Mesendoderm (in vitro differentiated cells): ENCODE results near the gene HGFAC.

Experiments
- DNase-seq: peaks from one replicate; pipeline ENCODE4 v3.0.0; 2013
- H2AK5ac ChIP-seq: 2 replicates; pipeline ENCODE4 v1.6.1; 2013; ENCODE audit warnings: low read length, inconsistent platforms
- H2BK120ac ChIP-seq: 2 replicates; pipeline ENCODE4 v1.6.1; 2013; ENCODE audit warnings: low read depth, mild to moderate bottlenecking, low read length, moderate library complexity, mixed read lengths
- H2BK15ac ChIP-seq: replicated peaks from 2 replicates; pipeline ENCODE4 v1.6.1; 2013; ENCODE audit warnings: low read depth, mild to moderate bottlenecking, moderate library complexity
- H2BK5ac ChIP-seq: 2 replicates; pipeline ENCODE4 v1.6.1; 2013; ENCODE audit warnings: low read length, inconsistent platforms
- H3K18ac ChIP-seq: 2 replicates; pipeline ENCODE4 v1.6.1; 2013; ENCODE audit warnings: mild to moderate bottlenecking, low read length, mixed read lengths
- H3K23ac ChIP-seq: one replicate; pipeline ENCODE4 v1.6.1; 2013; ENCODE audit warnings: low read length
- H3K27ac ChIP-seq: 2 replicates; pipeline ENCODE4 v1.5.1; 2013; ENCODE audit warnings: low read depth, mild to moderate bottlenecking, inconsistent platforms, low read length, moderate library complexity
- H3K27me3 ChIP-seq: 2 replicates; pipeline ENCODE4 v1.6.1; 2013; ENCODE audit warnings: low read length, control low read depth, mild to moderate bottlenecking, inconsistent platforms; ENCODE audit not compliant: insufficient read depth, poor library complexity
- H3K36me3 ChIP-seq: 2 replicates; pipeline ENCODE4 v1.6.1; 2013; ENCODE audit warnings: low read length, inconsistent platforms; ENCODE audit not compliant: control insufficient read depth, insufficient read depth
- H3K4ac ChIP-seq: one replicate; pipeline ENCODE4 v1.6.1; 2013; ENCODE audit warnings: low read depth, mild to moderate bottlenecking, low read length, moderate library complexity
- H3K4me1 ChIP-seq: 2 replicates; pipeline ENCODE4 v1.6.1; 2013; ENCODE audit warnings: low read depth, low read length, inconsistent platforms; ENCODE audit not compliant: control insufficient read depth
- H3K4me2 ChIP-seq: 2 replicates; pipeline ENCODE4 v1.6.1; 2013; ENCODE audit warnings: low read length
- H3K4me3 ChIP-seq: 2 replicates; pipeline ENCODE4 v1.5.1; 2013; ENCODE audit warnings: mild to moderate bottlenecking, low read length
- H3K56ac ChIP-seq: one replicate; pipeline ENCODE4 v1.6.1; 2013; ENCODE audit warnings: low read length
- H3K79me1 ChIP-seq: 2 replicates; pipeline ENCODE4 v1.6.1; 2013; ENCODE audit warnings: low read length, inconsistent platforms
- H3K79me2 ChIP-seq: 2 replicates; pipeline ENCODE4 v1.6.1; 2013; ENCODE audit warnings: mild to moderate bottlenecking, low read length; ENCODE audit not compliant: control insufficient read depth, insufficient read depth
- H3K9ac ChIP-seq: 2 replicates; pipeline ENCODE4 v1.6.1; 2013; ENCODE audit warnings: low read length, inconsistent platforms
- H4K5ac ChIP-seq: one replicate; pipeline ENCODE4 v1.6.1; 2013; ENCODE audit warnings: low read length
- H4K8ac ChIP-seq: one replicate; pipeline ENCODE4 v1.6.1; 2013; ENCODE audit warnings: low read depth, mild to moderate bottlenecking, control low read depth, low read length, moderate library complexity
- WGBS: extraction: QIAGEN DNeasy Blood & Tissue Kit; methylation state at CpG from one replicate; pipeline ENCODE4 v1.1.7; 2013; ENCODE audit warnings: low lambda C conversion rate, missing lambda C conversion rate; ENCODE audit not compliant: insufficient coverage; ENCODE audit errors: extremely low coverage; 5-methylcytosine and 5-hydroxymethylcytosine counted together

Gene HGFAC

GRCh38 chr4:3442460-3442958, 741 bp downstream of the HGFAC start:
- no peak overlapping the region for H3K9ac ChIP-seq
- H2BK5ac ChIP-seq, result no peak overlapping the region
- no peak overlapping the region for H2BK120ac ChIP-seq
- no peak overlapping the region for H3K27ac ChIP-seq
- no peaks in the 10 kb centered on the region for H3K27me3 ChIP-seq
- H2AK5ac ChIP-seq, result no peak overlapping the region
- H3K18ac ChIP-seq, result no peak overlapping the region
- no peaks in the 10 kb centered on the region for H3K79me1 ChIP-seq
- H4K5ac ChIP-seq, result no peak overlapping the region
- WGBS, result no CpG with 5 or more reads among the region's 14 CpGs
- H3K79me2 ChIP-seq, result no peaks in the 10 kb centered on the region
- no peak overlapping the region for H3K56ac ChIP-seq
- no peaks in the 10 kb centered on the region for H3K4me1 ChIP-seq
- H2BK15ac ChIP-seq, result no peak overlapping the region
- no peak overlapping the region for H3K4me3 ChIP-seq
- no peak overlapping the region for H3K4me2 ChIP-seq
- H4K8ac ChIP-seq, result no peak overlapping the region
- no peak for DNase-seq
- no peak overlapping the region for H3K23ac ChIP-seq
- H3K36me3 ChIP-seq, result no peaks in the 10 kb centered on the region
- no peak overlapping the region for H3K4ac ChIP-seq

DNA sequence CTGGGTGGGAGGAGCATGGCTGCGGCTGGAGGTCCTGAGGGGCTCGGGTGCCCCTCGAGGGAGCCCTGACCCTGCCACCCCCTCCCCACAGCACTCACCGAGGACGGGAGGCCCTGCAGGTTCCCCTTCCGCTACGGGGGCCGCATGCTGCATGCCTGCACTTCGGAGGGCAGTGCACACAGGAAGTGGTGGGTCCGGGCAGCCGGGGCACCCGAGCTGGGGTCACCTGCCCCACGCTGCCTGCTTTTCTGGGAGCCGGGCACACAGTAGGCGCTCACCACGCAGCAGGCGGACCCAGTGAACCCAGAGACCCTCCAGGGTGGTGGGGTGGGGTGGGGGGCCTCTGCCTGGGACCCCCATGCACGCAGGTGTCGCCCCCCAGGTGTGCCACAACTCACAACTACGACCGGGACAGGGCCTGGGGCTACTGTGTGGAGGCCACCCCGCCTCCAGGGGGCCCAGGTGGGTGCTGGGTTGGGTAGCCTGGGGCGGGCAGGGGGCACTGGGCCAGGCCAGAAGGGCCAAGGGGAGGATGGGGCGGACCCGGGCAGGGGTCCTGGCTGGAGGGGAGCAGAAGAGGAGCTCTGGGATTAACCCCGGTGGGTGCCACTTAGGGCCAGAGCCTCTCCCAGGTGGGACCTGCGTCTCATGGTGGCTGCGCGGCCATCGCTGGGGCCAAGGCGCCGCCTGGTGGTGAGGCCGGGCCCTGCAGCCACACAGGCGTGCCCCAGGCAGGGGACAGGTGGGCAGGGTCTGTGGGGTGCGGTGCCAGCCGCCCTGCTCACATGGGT, 1.4 kb downstream of the HGFAC start:
- WGBS, result no CpG with 5 or more reads among the region's 36 CpGs
- Histone ChIP-seq H3K9ac (no peak overlapping the region), H4K5ac (no peak overlapping the region), H2AK5ac (no peak overlapping the region), H3K79me2 (no peaks in the 10 kb centered on the region), H3K4ac (no peak overlapping the region), H3K23ac (no peak overlapping the region), H3K4me3 (no peak overlapping the region), H3K56ac (no peak overlapping the region), H3K18ac (no peak overlapping the region), H3K4me2 (no peak overlapping the region), H3K79me1 (no peaks in the 10 kb centered on the region), H2BK15ac (no peak overlapping the region), H3K4me1 (no peaks in the 10 kb centered on the region), H2BK5ac (no peak overlapping the region), H3K27ac (no peak overlapping the region), H3K36me3 (no peaks in the 10 kb centered on the region), H4K8ac (no peak overlapping the region), H2BK120ac (no peak overlapping the region), H3K27me3 (no peaks in the 10 kb centered on the region)
- peak; percentile 53 for DNase-seq

DNA sequence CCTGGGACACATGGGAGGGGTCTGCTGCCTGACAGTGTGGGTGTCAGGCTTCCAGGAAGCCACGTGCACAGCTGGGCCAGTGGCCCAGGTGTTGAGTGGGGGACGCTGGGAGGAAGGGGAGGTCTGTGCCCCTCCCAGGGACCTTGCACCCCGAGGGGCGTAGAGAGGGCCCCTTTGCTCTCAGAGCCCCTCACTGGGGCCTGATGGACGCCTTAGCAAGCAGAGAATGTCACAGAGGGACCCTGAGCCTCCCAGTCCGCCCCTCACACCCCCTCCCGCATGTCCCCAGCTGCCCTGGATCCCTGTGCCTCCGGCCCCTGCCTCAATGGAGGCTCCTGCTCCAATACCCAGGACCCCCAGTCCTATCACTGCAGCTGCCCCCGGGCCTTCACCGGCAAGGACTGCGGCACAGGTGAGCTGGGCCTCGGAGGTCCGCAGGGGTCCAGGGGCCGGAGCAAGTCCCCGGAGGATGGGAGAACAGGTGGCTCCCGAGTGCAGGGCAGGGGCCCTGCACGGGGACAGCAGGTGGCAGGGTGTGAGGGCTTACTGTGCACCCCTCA, 2.1 kb downstream of the HGFAC start:
- Histone ChIP-seq H3K79me2 (no peaks in the 10 kb centered on the region), H3K4me1 (no peaks in the 10 kb centered on the region), H4K8ac (no peak overlapping the region), H3K4me2 (no peak overlapping the region), H4K5ac (no peak overlapping the region), H3K27ac (no peak overlapping the region), H2BK5ac (no peak overlapping the region), H3K79me1 (no peaks in the 10 kb centered on the region), H2BK15ac (no peak overlapping the region), H3K56ac (no peak overlapping the region), H3K23ac (no peak overlapping the region), H2BK120ac (no peak overlapping the region), H3K36me3 (no peaks in the 10 kb centered on the region), H3K18ac (no peak overlapping the region), H3K27me3 (no peaks in the 10 kb centered on the region), H2AK5ac (no peak overlapping the region), H3K4me3 (no peak overlapping the region), H3K4ac (no peak overlapping the region), H3K9ac (no peak overlapping the region)
- WGBS, result no CpG with 5 or more reads among the region's 17 CpGs
- DNase-seq, result no peak

GRCh38 chr4:3444351-3445110, 2.8 kb downstream of the HGFAC start:
- Histone ChIP-seq H3K4me1 (no peaks in the 10 kb centered on the region), H3K36me3 (no peaks in the 10 kb centered on the region), H3K79me2 (no peaks in the 10 kb centered on the region), H3K23ac (no peak overlapping the region), H3K9ac (no peak overlapping the region), H2BK15ac (no peak overlapping the region), H2BK5ac (no peak overlapping the region), H3K56ac (no peak overlapping the region), H2BK120ac (no peak overlapping the region), H3K79me1 (no peaks in the 10 kb centered on the region), H3K4me3 (no peak overlapping the region), H2AK5ac (no peak overlapping the region), H3K18ac (no peak overlapping the region), H3K27ac (no peak overlapping the region), H4K5ac (no peak overlapping the region), H3K27me3 (no peaks in the 10 kb centered on the region), H4K8ac (no peak overlapping the region), H3K4ac (no peak overlapping the region), H3K4me2 (no peak overlapping the region)
- DNase-seq, result no peak
- no CpG with 5 or more reads among the region's 56 CpGs for WGBS

GRCh38 chr4:3445111-3445820, 3.5 kb downstream of the HGFAC start:
- WGBS, result no CpG with 5 or more reads among the region's 34 CpGs
- no peak overlapping the region for H4K8ac ChIP-seq
- H2AK5ac ChIP-seq, result no peak overlapping the region
- no peak overlapping the region for H2BK5ac ChIP-seq
- H3K18ac ChIP-seq, result no peak overlapping the region
- no peak overlapping the region for H3K9ac ChIP-seq
- H3K56ac ChIP-seq, result no peak overlapping the region
- H3K36me3 ChIP-seq, result no peaks in the 10 kb centered on the region
- H3K27me3 ChIP-seq, result no peaks in the 10 kb centered on the region
- DNase-seq, result no peak
- H3K4me2 ChIP-seq, result no peak overlapping the region
- H3K79me2 ChIP-seq, result no peaks in the 10 kb centered on the region
- no peak overlapping the region for H2BK15ac ChIP-seq
- no peak overlapping the region for H3K4me3 ChIP-seq
- no peak overlapping the region for H3K23ac ChIP-seq
- H3K4ac ChIP-seq, result no peak overlapping the region
- H3K4me1 ChIP-seq, result no peaks in the 10 kb centered on the region
- H4K5ac ChIP-seq, result no peak overlapping the region
- no peak overlapping the region for H3K27ac ChIP-seq
- no peak overlapping the region for H2BK120ac ChIP-seq
- no peaks in the 10 kb centered on the region for H3K79me1 ChIP-seq
